GM18511 (cell line): ENCODE data around the gene ZMIZ1.
A peak's percentile ranks its signal among the peaks of the same experiment; 100 is the strongest.

Experiments
- ATAC-seq: cut with Tn5 transposase; IDR thresholded peaks from one replicate; pipeline ENCODE4 v1.9.1; 2021; ENCODE audit warnings: mild to moderate bottlenecking, moderate library complexity; ENCODE audit not compliant: unreplicated experiment

The ZMIZ1 gene

DNA sequence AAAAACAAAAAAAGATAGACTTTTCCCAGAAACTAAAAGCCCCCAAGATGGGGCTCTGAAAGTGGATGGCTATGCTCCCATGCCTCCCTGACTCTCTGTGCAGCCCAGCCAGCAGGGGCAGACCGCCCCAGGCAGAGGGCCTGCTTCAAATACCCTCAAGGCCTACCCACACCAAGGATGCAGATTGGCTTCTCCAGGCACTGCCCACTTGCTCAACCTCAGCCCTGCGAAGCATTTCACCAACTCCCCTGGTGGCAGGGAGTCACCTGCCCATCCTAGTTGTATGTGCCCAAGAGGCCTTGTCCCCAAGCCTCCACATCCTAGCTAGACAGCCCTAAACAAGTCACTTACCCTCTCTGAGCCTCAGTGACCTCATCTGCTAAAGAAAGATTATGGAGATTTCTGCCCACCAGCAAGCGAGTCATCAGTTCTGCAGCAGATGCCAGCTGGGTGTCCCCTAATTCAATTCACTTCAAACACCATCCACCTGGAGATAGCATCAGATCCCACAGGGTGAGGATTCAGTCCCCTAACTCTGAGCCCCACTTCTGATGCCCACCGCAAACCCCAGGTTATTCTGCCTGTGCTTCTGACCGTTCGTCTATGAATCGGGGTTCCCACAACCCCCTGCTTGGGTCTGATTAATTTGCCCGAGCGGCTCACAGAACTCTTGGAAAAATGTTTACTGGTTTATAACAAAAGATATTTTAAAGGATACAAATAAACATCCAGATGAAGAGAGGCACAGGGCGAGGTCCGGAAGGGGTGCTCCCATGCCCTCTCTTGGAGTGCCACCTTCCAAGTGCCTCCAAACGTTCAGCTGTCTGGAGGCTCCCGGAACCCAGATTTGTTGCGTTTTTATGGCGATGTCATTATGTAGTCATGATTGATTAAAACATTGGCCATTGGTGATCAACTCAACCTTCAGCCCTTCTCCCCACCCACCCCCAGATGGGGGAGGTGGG is 18.6 kb upstream of the ZMIZ1 start:
- no peak for ATAC-seq

DNA sequence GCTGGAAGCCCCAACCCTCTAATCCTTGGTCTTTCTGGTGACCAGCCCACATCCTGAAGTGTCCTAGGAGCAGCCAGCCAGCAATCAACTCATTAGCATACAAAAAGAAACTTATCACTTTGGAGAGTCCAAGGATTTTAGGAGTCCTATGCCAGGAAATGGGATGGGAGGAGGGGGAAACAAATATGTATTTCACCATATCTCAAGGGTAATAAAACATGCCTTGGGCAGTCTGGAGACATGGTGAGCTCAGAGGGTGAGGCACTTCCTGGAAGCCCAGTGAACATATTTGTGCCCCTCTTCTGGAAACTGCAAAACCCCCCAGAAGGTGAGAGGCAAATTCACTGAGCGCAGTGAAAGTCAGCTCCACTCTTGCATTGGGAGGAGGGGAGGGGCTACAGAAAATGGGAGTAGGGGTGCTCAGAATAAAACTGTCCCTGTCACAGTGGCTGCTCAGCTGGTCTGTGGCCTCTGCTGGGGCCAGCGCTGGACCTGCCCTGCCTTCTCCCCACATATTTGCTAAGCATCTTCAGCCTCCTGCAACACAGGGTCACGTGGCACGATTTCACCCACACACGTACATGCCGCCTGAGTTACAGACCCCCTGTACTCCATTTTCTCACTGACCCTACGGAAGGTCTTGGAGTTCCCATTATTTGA is 17.7 kb upstream of the ZMIZ1 start:
- no peak for ATAC-seq

- ATAC-seq: no peak
Observed at GRCh38 chr10:79051766-79052165, 17.0 kb upstream of the ZMIZ1 start.

- peak; percentile 56 for ATAC-seq
Observed at GRCh38 chr10:79052291-79053080, 16.3 kb upstream of the ZMIZ1 start.

DNA sequence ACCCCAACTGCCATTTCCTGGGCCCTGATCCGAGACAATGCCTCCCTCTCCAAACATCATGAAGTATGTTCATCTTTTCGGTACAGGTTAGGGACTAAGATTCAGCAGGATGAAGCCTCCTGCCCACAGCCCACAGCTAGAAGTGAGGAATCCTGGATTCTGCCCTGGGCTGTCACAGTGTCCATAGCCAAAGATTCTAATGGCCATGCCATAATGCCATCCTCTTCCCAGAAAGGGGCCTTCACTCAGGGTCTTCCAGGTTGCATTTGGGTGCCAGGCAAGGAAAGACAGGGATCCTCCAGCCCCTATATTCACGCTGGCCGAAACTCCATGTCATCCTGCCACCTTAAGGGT is 15.7 kb upstream of the ZMIZ1 start:
- no peak for ATAC-seq

GRCh38 chr10:79053481-79054202 is 15.1 kb upstream of the ZMIZ1 start:
- no peak for ATAC-seq

DNA sequence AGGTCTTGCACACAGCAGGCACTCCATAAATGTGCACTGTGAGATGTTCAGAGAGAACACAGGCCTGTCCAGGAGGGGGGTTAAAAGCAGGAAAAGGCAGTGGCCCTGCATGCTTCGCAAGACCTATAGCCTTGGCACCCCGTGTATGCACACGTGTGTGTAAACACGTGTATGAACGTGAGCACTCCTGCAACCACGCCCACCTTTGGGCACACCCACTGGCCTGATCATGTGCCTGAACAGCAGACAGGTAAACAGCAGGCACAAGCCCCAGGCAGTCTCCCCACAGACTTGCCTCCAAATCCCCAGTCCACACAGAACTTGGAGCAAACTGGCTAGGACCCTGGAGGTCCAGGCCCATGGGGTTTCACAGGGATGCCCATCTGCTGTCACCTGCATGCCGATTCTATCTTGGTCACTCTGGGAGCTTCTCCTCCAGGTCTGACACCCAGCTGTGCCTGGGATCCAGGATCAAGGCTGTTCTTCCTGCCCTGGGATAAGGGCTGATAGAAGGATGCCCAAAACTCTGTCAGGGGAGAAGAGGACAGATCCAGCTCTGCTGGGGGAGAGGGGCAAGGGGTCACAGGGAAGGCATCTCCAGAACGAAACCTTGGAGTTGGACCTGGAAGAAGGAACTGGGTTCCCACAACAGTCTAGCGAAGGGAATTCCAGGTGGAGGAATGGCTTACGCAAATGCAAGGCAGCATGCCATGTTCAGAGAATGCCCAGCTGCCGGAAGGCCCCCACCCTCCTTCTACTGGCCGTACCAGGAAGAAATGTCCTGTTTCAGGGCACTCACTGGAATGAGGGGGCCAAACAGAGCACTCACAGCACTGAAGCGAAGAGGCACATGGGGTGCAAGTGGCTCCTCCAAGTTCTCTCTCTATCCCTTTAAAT is 14.3 kb upstream of the ZMIZ1 start:
- ATAC-seq: no peak

DNA sequence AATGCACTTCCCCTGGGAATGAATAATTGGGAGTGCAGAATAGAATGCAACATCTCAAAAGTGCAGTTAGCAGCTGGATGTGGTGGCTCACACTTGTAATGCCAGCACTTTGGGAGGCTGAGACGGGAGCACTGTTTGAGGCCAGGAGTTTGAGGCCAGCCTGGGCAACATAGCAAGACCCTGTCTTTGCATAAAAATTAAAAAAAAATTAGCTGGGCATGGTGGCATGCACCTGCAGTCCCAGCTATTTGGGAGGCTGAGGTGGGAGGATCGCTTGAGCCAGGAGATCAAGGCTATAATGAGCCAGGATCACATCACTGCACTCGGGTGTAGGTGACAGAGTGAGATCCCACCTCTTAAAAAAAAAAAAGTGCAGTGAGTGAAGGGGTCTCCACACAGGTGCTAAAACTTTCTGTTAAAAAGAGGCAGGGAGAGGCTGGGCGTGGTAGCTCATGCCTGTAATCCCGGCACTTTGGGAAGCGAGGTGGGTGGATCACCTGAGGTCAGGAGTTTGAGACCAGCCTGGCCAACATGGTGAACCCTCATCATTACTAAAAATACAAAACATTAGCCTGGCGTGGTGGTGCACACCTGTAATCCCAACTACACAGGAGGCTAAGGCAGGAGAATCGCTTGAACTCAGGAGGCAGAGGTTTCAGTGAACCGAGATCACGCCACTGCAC is 13.5 kb upstream of the ZMIZ1 start:
- no peak for ATAC-seq

DNA sequence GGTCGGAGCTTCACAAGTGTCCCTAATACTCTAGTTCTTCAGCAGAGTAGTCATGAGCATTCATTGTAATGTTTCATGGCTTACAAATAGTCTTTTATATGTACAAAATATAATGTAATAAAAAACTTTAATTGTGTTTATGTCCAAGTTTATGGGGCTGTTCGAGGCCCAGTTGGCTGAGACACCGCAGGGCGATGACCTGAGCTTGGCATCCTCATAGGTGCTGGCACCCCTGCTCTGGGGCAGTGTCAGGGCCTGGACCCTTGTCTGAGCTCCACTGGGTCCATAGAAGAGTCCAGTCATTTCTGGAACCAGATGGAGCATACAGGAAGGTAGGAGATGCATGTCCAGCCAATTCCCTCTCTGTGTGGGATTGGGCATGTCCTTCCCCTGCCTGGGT is 12.9 kb upstream of the ZMIZ1 start:
- ATAC-seq: no peak

DNA sequence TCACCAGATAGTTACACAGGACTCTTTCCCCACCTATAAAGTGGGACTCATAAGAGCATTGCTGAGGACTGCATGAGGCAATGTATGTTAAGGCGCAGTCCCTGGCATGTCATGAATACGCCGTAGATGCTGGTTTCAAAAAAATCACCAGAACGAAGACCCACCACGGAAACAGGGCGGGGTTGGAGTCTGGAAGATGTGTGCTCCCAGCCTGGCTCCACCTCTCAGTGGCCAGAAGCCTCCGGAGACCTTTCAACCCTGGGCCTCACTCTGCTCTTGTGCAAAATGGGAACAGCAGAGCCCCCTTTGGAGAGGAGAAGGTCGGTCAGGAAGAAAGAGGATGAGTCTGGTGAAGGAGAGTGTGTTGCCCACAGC is 12.4 kb upstream of the ZMIZ1 start:
- ATAC-seq: no peak

DNA sequence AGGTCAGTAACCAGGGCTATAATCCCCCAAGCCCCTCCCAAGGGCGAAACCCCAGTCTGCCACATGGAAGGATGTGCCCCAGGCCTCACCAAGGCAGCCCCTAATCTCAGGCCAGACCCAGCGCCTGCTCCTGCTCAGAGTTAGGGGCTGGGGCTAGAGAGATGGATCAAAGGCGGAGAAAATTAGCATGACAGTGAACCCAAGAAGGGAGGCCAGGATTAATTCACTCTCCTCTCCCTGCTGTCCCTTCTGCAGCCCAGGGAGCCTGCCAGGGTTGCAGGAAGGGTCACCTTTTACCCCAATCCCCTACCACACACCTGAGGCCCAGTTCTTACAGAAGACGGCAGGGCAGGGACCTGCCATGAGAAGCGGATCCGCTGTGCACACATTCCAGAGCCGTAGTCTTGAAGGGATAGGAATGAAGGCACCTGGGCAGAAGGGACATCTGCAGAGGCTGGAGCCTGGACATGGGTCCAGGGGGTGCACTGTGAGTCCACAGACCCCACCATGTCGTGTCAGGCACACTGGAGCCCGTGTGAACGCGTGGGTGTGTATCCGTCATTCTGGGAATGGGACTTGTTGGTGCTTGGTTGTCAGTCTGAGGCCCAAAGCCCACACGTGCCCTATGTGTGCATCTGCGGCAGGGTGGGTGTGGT is 11.9 kb upstream of the ZMIZ1 start:
- ATAC-seq: no peak

DNA sequence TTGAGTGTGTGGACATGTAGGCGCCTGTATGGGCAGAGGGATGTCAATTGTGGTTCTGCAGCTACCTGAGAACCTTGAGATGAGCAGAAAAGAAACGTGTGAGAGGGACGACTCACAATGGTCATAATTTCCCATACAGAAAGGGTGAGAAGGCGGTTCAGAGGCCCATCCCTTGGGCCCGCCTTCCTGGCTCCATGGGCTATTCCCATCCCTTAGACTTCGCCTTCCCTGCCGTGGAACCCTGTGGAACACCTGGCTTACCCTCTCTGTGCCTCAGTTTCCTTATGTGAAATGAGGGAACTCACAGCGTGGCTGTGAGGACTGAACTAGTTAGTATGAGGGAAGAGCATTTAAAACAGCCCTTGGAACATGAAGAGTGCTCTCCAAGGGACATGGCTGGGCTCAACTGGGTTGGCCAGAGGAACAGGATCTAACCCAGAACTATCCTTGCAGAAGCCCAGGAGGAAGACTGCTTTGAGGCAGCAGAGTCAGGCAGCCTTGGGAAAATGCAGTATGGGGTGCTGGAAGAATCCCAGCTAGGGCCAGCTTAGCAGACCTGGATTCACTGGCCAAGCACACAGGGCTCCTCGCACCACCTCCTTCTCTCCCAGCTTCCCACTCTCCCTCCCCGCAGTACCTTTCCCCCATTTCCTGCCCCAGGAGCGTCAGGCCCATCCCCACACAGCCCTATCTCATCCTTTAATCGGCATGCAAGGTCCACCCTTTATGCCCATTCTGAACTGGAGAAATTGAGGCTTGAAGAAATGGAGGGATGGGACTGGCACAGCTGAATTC is 11.1 kb upstream of the ZMIZ1 start:
- ATAC-seq: no peak

DNA sequence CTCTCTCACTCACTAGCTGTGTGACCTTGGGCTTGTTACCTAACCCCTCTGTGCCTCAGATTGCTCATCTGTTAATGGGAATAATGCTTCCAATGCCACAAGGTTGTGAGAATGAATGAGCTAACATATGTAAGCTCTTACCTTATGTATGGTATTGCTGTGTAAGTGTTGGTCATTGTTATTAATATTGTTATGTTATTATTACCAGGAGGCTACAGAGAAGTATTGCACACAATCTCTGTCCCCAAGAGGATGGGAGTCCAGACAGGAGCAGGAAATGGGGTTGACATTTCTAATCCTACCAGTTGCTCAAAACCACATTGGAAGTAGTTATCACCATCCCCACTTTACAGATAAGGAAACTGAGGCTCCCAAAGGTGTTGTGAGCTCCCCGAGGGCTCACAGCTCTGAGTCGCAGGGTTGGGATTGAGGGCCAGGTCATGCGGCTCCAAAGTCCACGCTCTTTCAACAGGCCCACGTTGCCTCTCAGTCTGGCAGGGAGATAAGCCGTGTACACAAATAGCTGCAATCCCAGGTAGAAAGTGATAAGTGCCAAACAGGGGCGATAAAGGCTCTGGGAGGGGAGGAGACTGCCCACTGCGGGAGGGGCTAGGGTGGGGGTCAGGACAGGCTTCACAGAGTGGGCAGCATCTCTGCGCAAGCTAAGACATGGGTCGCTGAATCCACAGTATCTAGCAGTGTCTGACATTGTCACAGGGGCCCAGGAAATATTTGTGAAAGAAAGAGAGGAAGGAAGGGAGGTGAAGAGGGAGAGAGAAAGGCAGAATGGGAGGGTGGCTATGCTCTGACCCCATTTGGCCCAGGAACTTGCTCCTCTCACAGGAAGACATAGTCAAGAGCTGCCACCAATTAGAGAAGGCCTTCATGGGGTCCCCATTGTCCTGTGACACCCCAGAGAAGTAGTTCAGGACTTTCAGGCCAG is 9.6 kb upstream of the ZMIZ1 start:
- ATAC-seq: no peak

DNA sequence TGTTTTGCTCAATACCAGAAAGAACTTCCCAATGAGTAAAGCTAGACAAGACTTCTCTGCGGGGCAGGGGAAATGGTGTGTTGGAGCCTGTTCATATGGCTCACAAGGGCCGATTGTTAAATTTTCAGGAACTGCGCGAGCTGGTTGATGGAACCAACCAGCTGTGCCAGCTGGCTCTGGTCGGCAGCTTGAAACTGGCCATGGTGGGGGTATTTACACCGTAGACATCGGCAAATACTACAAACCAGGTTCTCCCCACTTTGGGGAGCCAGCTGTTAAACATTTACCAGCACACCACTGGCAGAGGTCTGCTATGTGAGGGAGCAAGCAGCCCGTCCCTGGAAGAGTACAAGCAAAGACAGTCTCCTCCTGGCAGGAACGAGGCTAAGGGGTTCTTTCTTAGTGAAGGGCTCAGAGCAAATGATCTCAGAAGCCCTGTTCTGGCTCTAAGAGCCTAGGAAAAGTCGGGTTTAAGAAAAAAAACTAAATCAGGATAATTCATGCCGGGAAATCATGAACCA is 8.8 kb upstream of the ZMIZ1 start:
- ATAC-seq: no peak

DNA sequence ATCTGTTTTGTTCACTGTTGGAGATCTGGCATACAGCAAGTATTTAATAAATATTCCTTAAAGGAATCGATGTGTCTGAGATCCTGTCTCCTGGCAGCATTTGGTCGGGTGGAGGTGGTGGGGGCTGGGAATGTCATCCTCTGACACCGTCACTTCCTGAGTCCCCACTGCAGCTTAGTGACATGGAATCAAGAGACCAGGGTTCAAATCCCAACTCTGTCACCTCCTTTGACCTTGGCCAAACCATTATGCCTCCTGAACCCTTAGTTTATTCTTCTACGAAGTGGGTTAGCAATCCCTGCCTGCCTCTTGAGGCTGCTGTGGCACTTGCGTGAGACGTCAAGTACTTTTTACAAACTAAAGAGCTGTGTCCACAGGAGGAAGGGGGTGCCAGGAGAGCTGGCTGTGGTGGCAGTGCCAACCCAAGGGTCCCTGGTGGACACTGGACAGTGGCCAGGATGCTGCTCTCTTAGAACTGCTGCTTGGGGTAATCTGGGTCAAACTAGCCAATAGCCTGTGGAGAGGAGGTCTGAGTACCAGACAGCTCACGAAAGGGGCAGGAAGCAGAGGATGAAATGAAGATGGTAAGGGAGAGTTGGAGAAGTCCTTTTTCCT is 8.0 kb upstream of the ZMIZ1 start:
- ATAC-seq: no peak
